ENCODE measurements around the gene HAUS8.

DNA sequence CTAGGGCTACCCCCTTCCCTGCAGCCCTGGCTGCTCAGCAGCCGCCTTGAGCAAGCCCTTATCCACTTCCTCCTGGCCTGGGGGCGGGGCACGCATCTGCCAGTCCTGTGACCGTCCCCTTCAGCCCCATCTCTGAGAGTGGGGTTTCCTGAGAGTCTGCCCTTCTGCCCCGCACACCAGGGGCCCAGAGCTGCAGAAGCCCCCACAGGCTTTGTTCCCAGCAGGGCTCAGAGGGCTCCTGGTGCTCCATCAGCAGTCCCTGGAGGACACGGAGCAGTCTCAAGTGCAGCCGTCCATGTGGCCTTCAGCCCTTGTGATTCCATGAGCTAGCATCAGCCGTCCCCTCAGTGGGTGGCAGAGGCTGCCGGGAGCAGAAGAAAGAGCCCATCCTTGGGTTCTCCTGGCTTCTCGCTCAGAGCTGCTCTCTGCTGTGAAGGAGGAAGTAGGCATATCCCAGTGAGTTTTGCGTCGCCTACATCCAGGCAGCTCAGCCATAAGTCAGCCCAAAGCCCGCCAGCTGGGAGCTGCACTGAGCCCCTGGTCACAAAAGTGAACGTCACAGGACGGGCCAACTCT lies 16.6 kb upstream of the HAUS8 start:
- no peak for TF ChIP-seq POLR2A (IDR thresholded peaks at IDR 0.05)
- TF ChIP-seq, protein P1, sequence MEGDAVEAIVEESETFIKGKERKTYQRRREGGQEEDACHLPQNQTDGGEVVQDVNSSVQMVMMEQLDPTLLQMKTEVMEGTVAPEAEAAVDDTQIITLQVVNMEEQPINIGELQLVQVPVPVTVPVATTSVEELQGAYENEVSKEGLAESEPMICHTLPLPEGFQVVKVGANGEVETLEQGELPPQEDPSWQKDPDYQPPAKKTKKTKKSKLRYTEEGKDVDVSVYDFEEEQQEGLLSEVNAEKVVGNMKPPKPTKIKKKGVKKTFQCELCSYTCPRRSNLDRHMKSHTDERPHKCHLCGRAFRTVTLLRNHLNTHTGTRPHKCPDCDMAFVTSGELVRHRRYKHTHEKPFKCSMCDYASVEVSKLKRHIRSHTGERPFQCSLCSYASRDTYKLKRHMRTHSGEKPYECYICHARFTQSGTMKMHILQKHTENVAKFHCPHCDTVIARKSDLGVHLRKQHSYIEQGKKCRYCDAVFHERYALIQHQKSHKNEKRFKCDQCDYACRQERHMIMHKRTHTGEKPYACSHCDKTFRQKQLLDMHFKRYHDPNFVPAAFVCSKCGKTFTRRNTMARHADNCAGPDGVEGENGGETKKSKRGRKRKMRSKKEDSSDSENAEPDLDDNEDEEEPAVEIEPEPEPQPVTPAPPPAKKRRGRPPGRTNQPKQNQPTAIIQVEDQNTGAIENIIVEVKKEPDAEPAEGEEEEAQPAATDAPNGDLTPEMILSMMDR (IDR thresholded peaks at IDR 0.05), result no peak
